ENCODE data around the gene SCIMP. TPM values are rescaled to one million over a fixed set of nuclear protein-coding genes. Genes with fewer than 3 reads are reported as not detected.

The SCIMP gene
- total and polyA plus RNA-seq, 9 of the 15 experiments (the other 6 are each of a cell fraction or from before 2014, with no cell fraction given), result 0.01 to 0.11 (median 0.04) TPM; not detected in 6

DNA sequence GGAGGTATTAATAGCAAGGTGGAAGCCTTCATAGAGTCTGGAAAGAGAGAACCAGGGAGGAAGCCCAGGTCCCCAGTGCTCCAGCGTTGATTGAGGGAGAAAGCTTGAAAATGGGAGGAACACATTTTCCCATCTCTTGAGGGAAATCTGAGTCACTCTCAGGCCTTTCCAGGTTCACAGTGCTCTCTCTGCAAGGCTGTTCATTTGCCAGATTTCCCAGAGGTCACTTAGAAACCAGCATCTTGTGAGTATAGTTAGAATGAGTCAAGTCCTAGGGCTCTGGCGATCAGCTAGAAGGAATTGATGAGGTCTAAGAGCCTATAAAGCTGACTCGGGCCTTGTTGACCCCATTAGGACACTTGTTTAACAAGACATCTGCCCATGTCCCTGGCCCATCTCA, 25.3 kb downstream of the SCIMP start:
- no peaks in the 10 kb centered on the region for H4K20me1 ChIP-seq (replicated peaks; ENCODE audit: control insufficient read depth, insufficient read depth, low read length)
- in situ Hi-C loops (cut with MboI), result no loop called here
- ChIA-PET CTCF (ENCODE audit: low intra/inter-chr PET ratio) (interaction anchor here (0.6 kb wide), 1 partner anchor 13 kb away, joined by 3 read pairs; no protein-coding TSS in a partner anchor), POLR2A (no interaction called here)
- no peak overlapping the region for H2AFZ ChIP-seq (ENCODE audit: low read depth, low read length)
- ATAC-seq (no peak), DNase-seq (ENCODE audit: extremely low read depth in 1 of 4, low spot score in 3 of 4) (no peak), FAIRE-seq (no peak)
- no peaks in the 10 kb centered on the region for H3K79me2 ChIP-seq (ENCODE audit: control insufficient read depth, insufficient read depth, low read length)
- no peaks in the 10 kb centered on the region for H3K36me3 ChIP-seq (ENCODE audit: control insufficient read depth, insufficient read depth, low read length)
- no peaks in the 10 kb centered on the region for H3K4me1 ChIP-seq (replicated peaks in 1 of 2; ENCODE audit: control insufficient read depth in 2 of 2, insufficient read depth in 2 of 2, low read length in 2 of 2)
- H3K9me3 ChIP-seq (replicated peaks; ENCODE audit: control insufficient read depth, insufficient read depth, low read depth, low read length), result no peaks in the 10 kb centered on the region
- intact Hi-C loops (cut with micrococcal nuclease), result no loop called here
- BruUV-seq (replicated peaks), result no TSS peak
- WGBS (ENCODE audit: insufficient coverage, low coverage, missing lambda C conversion rate), result 0% methylated on average over 2 of the region's 3 CpGs
- no peak overlapping the region for H3K9ac ChIP-seq (ENCODE audit: insufficient read depth in 1 of 2, low read depth in 2 of 2, low read length in 2 of 2)
- no peak overlapping the region for H3K4me3 ChIP-seq
- H3K27ac ChIP-seq (ENCODE audit: extremely low read depth, low read depth, low read length), result no peak overlapping the region
- TF ChIP-seq HEY1 (CRISPR knock-in tag; IDR thresholded peaks at IDR 0.05; ENCODE audit: borderline replicate concordance) (no peak), NELFE (IDR thresholded peaks at IDR 0.05; ENCODE audit: insufficient read depth, insufficient read length) (no peak), MEF2D (tag; conservative IDR thresholded peaks at IDR 0.05; ENCODE audit: low read depth) (no peak), ZBTB7A (IDR thresholded peaks at IDR 0.05; ENCODE audit: borderline replicate concordance, control insufficient read depth, low read depth, low read length) (no peak), SMAD4 (CRISPR knock-in tag; conservative IDR thresholded peaks at IDR 0.05) (no peak), PHF21A (IDR thresholded peaks at IDR 0.05; ENCODE audit: borderline replicate concordance, low read depth) (no peak), NR2C1 (IDR thresholded peaks at IDR 0.05) (no peak), NR2C1 (tag; IDR thresholded peaks at IDR 0.05) (no peak), MAFK (IDR thresholded peaks at IDR 0.05; ENCODE audit: low read length) (no peak), SRSF3 (IDR thresholded peaks at IDR 0.05; ENCODE audit: insufficient read depth, low read length) (no peak), CEBPG (CRISPR knock-in tag; IDR thresholded peaks at IDR 0.05) (no peak), CEBPG (tag; conservative IDR thresholded peaks at IDR 0.05 in 1 of 2, IDR thresholded peaks at IDR 0.05 in 1 of 2) (no peak)
- H3K9me1 ChIP-seq (ENCODE audit: control insufficient read depth, insufficient read depth, low read length), result no peaks in the 10 kb centered on the region
- H3K4me2 ChIP-seq (ENCODE audit: insufficient read depth, low read length), result no peak overlapping the region
- peaks cover 0 to 29% of the 10 kb centered on the region in 2 experiments; a peak in 3 of 5 replicates for H3K27me3 ChIP-seq (ENCODE audit: control insufficient read depth in 2 of 2, insufficient read depth in 2 of 2, low read length in 2 of 2)
